WI38 (cell line): Measurements from ENCODE around the gene HEG1.

Experiments
- H3K4me3 ChIP-seq: 2 replicates; pipeline ENCODE4 v1.5.1; 2011; ENCODE audit warnings: low read depth, mild to moderate bottlenecking, control low read depth, low read length
- TF ChIP-seq, protein P1 (sequence below): IDR thresholded peaks from 2 replicates; pipeline ENCODE4 v1.5.1; 2012; ENCODE audit warnings: low read depth, mild to moderate bottlenecking, control low read depth, low read length

HEG1 gene

DNA sequence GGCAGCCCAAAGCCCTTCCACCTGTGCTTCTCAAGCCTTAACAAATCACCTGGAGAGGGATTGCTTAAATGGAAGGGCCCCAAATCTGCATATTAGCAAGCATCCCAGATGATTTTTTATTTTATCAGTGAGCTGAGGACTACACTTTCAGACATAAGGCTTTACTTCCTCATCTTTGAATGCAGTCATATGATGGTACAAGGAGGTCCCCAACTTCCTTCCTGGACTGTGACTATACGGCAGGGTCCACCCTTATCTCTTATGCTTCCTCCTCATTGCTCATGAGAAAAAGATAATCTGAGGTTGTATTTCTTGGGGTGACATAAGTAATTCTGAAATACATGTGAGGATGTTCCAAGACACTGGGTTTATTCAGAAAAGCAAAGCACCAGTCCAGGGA is 13.7 kb upstream of the HEG1 start:
- TF ChIP-seq, protein P1, sequence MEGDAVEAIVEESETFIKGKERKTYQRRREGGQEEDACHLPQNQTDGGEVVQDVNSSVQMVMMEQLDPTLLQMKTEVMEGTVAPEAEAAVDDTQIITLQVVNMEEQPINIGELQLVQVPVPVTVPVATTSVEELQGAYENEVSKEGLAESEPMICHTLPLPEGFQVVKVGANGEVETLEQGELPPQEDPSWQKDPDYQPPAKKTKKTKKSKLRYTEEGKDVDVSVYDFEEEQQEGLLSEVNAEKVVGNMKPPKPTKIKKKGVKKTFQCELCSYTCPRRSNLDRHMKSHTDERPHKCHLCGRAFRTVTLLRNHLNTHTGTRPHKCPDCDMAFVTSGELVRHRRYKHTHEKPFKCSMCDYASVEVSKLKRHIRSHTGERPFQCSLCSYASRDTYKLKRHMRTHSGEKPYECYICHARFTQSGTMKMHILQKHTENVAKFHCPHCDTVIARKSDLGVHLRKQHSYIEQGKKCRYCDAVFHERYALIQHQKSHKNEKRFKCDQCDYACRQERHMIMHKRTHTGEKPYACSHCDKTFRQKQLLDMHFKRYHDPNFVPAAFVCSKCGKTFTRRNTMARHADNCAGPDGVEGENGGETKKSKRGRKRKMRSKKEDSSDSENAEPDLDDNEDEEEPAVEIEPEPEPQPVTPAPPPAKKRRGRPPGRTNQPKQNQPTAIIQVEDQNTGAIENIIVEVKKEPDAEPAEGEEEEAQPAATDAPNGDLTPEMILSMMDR: no peak
- no peak overlapping the region for H3K4me3 ChIP-seq

DNA sequence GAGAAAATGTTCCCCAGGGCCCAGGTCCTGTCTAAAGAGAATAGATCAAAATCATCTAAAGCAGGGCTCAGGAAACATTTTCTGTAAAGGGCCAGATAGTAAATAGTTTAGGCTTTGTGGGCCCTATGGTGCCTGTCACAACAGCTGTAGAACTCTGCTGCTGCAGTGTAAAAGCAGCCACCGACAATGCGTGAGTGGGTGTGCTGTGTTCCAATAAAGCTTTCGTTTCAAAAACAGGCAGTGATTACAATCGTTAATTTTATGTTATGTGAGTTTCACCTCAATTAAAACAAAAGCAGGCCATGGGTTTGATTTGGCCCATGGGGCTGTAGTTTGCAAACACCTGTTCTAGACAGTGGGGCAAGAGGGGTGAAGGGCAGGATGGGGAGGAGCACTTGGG is 12.5 kb upstream of the HEG1 start:
- TF ChIP-seq, protein P1: no peak

DNA sequence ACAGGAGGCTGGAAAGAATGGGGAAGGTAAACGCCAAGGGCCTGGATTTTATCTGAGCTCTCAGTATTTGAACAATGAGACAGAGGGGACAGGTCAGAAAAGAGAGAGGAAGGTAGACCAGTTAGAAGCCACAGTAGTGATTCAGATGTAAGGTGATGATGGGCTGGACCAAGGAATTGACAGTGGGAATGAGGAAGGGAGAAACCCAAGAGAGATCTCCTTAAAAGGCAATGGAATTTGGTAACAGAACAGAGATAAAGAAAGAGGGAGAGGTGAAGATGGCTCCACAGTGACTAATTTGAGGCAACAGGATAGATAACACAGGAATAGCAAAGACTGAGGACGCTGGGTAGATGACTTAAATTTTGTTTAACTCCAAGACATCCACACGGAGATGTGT is 11.4 kb upstream of the HEG1 start:
- TF ChIP-seq, protein P1: no peak
- no peak overlapping the region for H3K4me3 ChIP-seq

More for the DNA sequence above, 12.5 kb upstream of the HEG1 start:
- no peak overlapping the region for H3K4me3 ChIP-seq

DNA sequence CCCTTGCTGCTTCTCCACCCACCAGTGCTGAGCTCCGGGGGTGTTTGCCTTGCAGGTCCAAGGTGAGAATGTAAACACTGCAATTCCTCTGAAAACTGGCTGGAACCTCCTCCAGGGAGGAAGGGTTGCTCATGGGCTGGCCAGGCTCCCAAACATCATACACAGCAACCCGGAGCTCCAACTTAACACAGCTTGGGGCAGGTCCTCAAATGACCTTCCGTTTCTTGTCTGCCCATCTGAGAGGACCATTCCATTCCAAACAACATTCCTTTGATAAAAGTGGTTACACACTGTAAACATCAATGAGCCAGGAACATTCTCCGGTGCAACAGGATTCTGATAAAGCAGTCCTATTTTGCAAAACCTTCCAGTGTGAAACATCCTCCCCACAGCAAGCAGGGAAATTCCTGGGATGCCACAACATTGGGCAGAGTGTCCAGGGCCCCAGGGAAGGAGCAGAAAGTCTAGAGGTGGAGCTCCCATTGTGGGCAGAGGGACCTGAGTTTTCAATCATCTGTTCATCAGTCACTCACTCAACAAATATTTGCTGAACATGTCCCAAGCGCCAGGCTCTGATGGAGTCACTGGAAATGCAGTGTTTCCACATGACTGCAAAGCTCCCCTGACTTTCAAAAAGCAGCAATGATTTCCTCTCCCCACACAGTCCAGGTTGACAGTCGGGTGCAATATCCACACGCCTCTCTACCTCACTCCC is 7.3 kb upstream of the HEG1 start:
- 0 out of 2 replicates have a peak overlapping the region, but pooled peaks have one; percentile 2 for H3K4me3 ChIP-seq

GRCh38 chr3:125061646-125062045 is 5.8 kb upstream of the HEG1 start:
- peak overlapping the region; percentile 20; the same call in 1 of the 2 replicates for H3K4me3 ChIP-seq
- TF ChIP-seq, protein P1: no peak

More for the DNA sequence above, 7.3 kb upstream of the HEG1 start:
- TF ChIP-seq, protein P1: no peak

GRCh38 chr3:125061170-125061569 is 5.4 kb upstream of the HEG1 start:
- TF ChIP-seq, protein P1: no peak
- peak overlapping the region; percentile 20; the same call in 1 of the 2 replicates for H3K4me3 ChIP-seq

- H3K4me3 ChIP-seq: no peak overlapping the region
- TF ChIP-seq, protein P1: no peak
Measured at GRCh38 chr3:125059488-125060245, 3.9 kb upstream of the HEG1 start.
